Tibial nerve (tissue), 4 donors: ENCODE results near the gene TUBGCP2.

ENCODE experiments used
- CTCF ChIP-seq, 5 experiments: fragments of 200-600 bp in 3 of 5; fragments of 450-650 bp in 2 of 5; sonication (generic) in 3 of 5; IDR thresholded peaks; one replicate each; pipeline ENCODE4 v1.5.1; 2016 to 2019; ENCODE audit warnings: antibody characterized with exemption in 5 of 5, mild to moderate bottlenecking in 3 of 5, moderate library complexity in 2 of 5
- EP300 ChIP-seq, 2 donors: sonication (generic); formaldehyde crosslinking; IDR thresholded peaks; one replicate each; pipeline ENCODE4 v1.6.1; 2017; ENCODE audit warnings: antibody characterized with exemption in 2 of 2, mild to moderate bottlenecking in 1 of 2
- POLR2A ChIP-seq, 2 donors: fragments of 450-650 bp; IDR thresholded peaks; one replicate each; pipeline ENCODE4 v1.6.1; 2017; ENCODE audit warnings: antibody characterized with exemption in 2 of 2, mild to moderate bottlenecking in 2 of 2, moderate library complexity in 2 of 2

DNA sequence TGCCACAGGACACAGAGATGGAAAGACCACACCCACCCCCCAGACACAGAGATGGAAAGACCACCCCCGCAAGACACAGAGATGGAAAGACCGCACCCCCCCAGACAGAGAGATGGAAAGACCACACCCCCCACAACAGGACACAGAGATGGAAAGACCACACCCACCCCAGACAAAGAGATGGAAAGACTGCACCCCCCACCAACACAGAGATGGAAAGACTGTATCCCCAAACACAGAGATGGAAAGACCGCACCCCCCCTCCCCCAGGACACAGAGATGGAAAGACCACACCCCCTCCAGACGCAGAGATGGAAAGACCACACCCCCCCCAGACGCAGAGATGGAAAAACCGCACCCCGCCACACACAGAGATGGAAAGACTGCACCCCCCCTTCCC is 8.1 kb upstream of the TUBGCP2 start:
- TF ChIP-seq CTCF (IDR thresholded peaks at IDR 0.05) (no peak), POLR2A (IDR thresholded peaks at IDR 0.05) (no peak), EP300 (IDR thresholded peaks at IDR 0.05) (no peak)
